Prostate gland (tissue), 2 donors: ENCODE data around the gene AMN. TPM values are rescaled to one million over a fixed set of nuclear protein-coding genes. Genes with fewer than 3 reads are reported as not detected.
"Not testable (repeated sequence)": the region's sequence is repeated elsewhere in the genome, so short reads cannot be mapped to it uniquely, and the experiment has no call there.

Experiments used
- DNase-seq: peaks from one replicate; pipeline ENCODE4 v3.0.0-alpha.2; 2019; ENCODE audit warnings: low spot score
- H3K27ac ChIP-seq, 2 donors: fragments of 200-600 bp; sonication (generic); 2 replicates each; pipeline ENCODE4 v1.5.1; 2017 to 2019
- H3K27me3 ChIP-seq: fragments of 200-600 bp; sonication (generic); replicated peaks from 2 replicates; pipeline ENCODE4 v1.5.1; 2019; ENCODE audit not compliant: insufficient read depth
- H3K36me3 ChIP-seq, 2 donors: fragments of 200-600 bp; sonication (generic); 1 replicate in 1 of 2; 2 replicates in 1 of 2; pipeline versions ENCODE4 v1.5.1 to v1.8.1; 2017 to 2019
- H3K4me1 ChIP-seq: fragments of 200-600 bp; sonication (generic); replicated peaks from 2 replicates; pipeline ENCODE4 v1.5.1; 2019
- H3K4me3 ChIP-seq, 2 donors: fragments of 200-600 bp; sonication (generic); 2 replicates each; pipeline ENCODE4 v1.5.1; 2017 to 2019
- H3K9me3 ChIP-seq: fragments of 200-600 bp; sonication (generic); 2 replicates; pipeline ENCODE4 v1.5.1; 2017
- CTCF ChIP-seq, 4 experiments: fragments of 200-600 bp in 2 of 4; fragments of 450-650 bp in 2 of 4; sonication (generic) in 2 of 4; IDR thresholded peaks; 1 replicate in 3 of 4; 2 replicates in 1 of 4; pipeline ENCODE4 v1.5.1; 2016 to 2019; ENCODE audit warnings: antibody characterized with exemption in 4 of 4, mild to moderate bottlenecking in 2 of 4, moderate library complexity in 2 of 4
- POLR2A ChIP-seq: fragments of 450-650 bp; IDR thresholded peaks from one replicate; pipeline ENCODE4 v1.6.1; 2016; ENCODE audit warnings: antibody characterized with exemption, mild to moderate bottlenecking
- POLR2AphosphoS5 ChIP-seq: sonication (generic); formaldehyde crosslinking; IDR thresholded peaks from one replicate; pipeline ENCODE4 v1.6.1; 2017; ENCODE audit warnings: antibody characterized with exemption
- WGBS: methylation state at CpG from one replicate; pipeline ENCODE4 v1.1.5; 2018; 5-methylcytosine and 5-hydroxymethylcytosine counted together
- intact Hi-C: fragments of 100-400 bp; cut with DNase I; formaldehyde crosslinking; loops from one replicate; pipeline ENCODE4 v1.14.2; 2022
- total RNA-seq, 2 donors: library from RNA; depleted of rRNA; stranded (reverse); fragments of >200 nt; gene quantifications; one replicate each; pipeline ENCODE4 v1.1.0, GENCODE V29; 2016

The AMN gene
- total RNA-seq = 1 to 10 TPM in 1 of 2 donors, under 1 TPM in 1; 0.91 to 1.6 TPM

GRCh38 chr14:102922490-102923200, at the start of gene AMN:
TSS of gene AMN (plus strand) at chr14:102922663. CDS start at chr14:102922689, 26 bp downstream.
- Histone ChIP-seq H3K36me3 (no peaks in the 10 kb centered on the region), H3K4me1 (no peaks in the 10 kb centered on the region), H3K27ac (no peak within 1 kb of the TSS), H3K9me3 (no peaks in the 10 kb centered on the region), H3K27me3 (peaks cover 10% of the 10 kb centered on the region), H3K4me3 (no peak within 1 kb of the TSS)
- intact Hi-C loops = no loop called here
- no peak for TF ChIP-seq POLR2AphosphoS5
- TF ChIP-seq CTCF (IDR thresholded peaks at IDR 0.05) = no peak
- no peak for TF ChIP-seq POLR2A
- DNase-seq = no peak
- WGBS = 10% methylated on average over 47 of the region's 56 CpGs

GRCh38 chr14:102873131-102873530, 49.3 kb upstream of the AMN start:
- H3K4me3 ChIP-seq = no peak overlapping the region
- no peaks in the 10 kb centered on the region for H3K27me3 ChIP-seq
- 87% methylated on average over 7 of the region's 7 CpGs for WGBS
- H3K27ac ChIP-seq = no peak overlapping the region
- intact Hi-C loops = no loop called here
- no peak for DNase-seq
- no peak for TF ChIP-seq POLR2A
- TF ChIP-seq POLR2AphosphoS5 = no peak
- no peak for TF ChIP-seq CTCF (IDR thresholded peaks at IDR 0.05)
- no peaks in the 10 kb centered on the region for H3K9me3 ChIP-seq
- H3K36me3 ChIP-seq = no peaks in the 10 kb centered on the region
- H3K4me1 ChIP-seq = no peaks in the 10 kb centered on the region

DNA sequence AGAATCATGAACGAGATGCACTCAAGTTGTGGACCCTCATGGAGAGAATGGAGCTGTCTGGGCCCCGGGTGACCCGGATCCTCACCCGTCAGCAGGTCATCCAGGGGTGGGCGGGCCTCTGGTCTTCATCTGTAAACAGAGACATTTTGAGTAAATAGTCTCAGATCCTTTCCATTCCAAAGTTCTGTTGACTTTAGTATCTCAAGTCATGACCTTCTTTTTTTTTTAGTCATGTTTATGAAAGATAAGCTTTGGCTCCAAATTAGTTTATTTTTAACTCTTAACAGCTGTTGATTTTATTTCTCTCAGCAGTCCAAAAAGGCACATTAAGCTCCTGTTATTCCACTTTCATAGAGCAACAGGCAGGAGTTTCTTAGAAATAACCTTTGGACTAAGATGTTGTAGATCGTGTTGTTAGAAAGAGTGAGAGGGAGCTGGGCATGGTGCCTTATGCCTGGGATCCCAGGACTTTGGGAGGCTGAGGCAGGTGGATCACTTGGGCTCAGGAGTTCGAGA, 48.9 kb upstream of the AMN start:
- 80% methylated on average over 7 of the region's 7 CpGs for WGBS
- no peak overlapping the region for H3K27ac ChIP-seq
- intact Hi-C loops = no loop called here
- no peaks in the 10 kb centered on the region for H3K4me1 ChIP-seq
- no peaks in the 10 kb centered on the region for H3K9me3 ChIP-seq
- H3K27me3 ChIP-seq = no peaks in the 10 kb centered on the region
- no peak for TF ChIP-seq POLR2AphosphoS5
- TF ChIP-seq CTCF (IDR thresholded peaks at IDR 0.05) = no peak
- no peak overlapping the region for H3K4me3 ChIP-seq
- H3K36me3 ChIP-seq = no peaks in the 10 kb centered on the region
- DNase-seq = no peak

- Histone ChIP-seq H3K27ac (no peak overlapping the region), H3K36me3 (no peaks in the 10 kb centered on the region), H3K9me3 (no peaks in the 10 kb centered on the region), H3K27me3 (no peaks in the 10 kb centered on the region), H3K4me1 (no peaks in the 10 kb centered on the region), H3K4me3 (no peak overlapping the region)
- 79% methylated on average over 2 of the region's 2 CpGs for WGBS
- no peak for DNase-seq
- intact Hi-C loops = no loop called here
- TF ChIP-seq CTCF (IDR thresholded peaks at IDR 0.05) = no peak
- no peak for TF ChIP-seq POLR2A
- TF ChIP-seq POLR2AphosphoS5 = no peak
Observed at GRCh38 chr14:102875652-102876051, 46.8 kb upstream of the AMN start.

DNA sequence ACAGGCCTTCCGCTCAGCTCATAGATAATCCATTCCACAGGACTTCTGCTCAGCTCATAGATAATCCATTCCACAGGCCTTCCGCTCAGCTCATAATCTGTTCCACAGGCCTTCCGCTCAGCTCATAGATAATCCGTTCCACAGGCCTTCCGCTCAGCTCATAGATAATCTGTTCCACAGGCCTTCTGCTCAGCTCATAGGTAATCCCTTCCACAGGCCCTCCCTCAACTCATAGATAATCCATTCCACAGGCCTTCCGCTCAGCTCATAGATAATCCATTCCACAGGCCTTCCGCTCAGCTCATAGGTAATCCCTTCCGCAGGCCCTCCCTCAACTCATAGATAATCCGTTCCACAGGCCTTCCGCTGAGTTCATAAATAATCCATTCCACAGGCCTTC, 45.0 kb upstream of the AMN start:
- H3K27me3 ChIP-seq, H3K4me3 ChIP-seq, H3K27ac ChIP-seq, H3K4me1 ChIP-seq, DNase-seq, intact Hi-C loops, H3K9me3 ChIP-seq, H3K36me3 ChIP-seq: not testable (repeated sequence)
- WGBS = 93% methylated on average over 10 of the region's 10 CpGs
